HepG2 (cell line): Measurements from ENCODE around the gene WFDC1. TPM values are rescaled to one million over a fixed set of nuclear protein-coding genes. Genes with fewer than 3 reads are reported as not detected.

Experiments used
- ATAC-seq: fragments of 200-7000 bp; cut with Tn5 transposase; 3 replicates; pipeline ENCODE4 v1.9.1; 2020; ENCODE audit warnings: mild to moderate bottlenecking, moderate library complexity
- BruUV-seq: library from RNA; stranded (reverse); fragments of 400-500 nt; replicated peaks from 2 replicates; lab custom pipeline; 2021; lab: Mats Ljungman, UMichigan
- CTCF ChIA-PET: fragments of 300-600 bp; formaldehyde crosslinking; extraction: SDS; loops from one replicate; lab custom pipeline; 2021; ENCODE audit warnings: low total read pairs, inconsistent platforms, low intra/inter-chr PET ratio; lab: Yijun Ruan, JAX
- POLR2A ChIA-PET: fragments of 350-600 bp; sonication (Branson Sonifier 250); formaldehyde crosslinking; loops from one replicate; lab custom pipeline; 2020; ENCODE audit warnings: antibody characterized with exemption, inconsistent platforms; lab: Yijun Ruan, JAX
- DNase-seq: peaks from one replicate; pipeline ENCODE4 v3.0.0-alpha.2; 2015; ENCODE audit warnings: low spot score
- FAIRE-seq: peaks from 3 replicates; lab custom pipeline; 2011; peaks lifted over from hg19 to GRCh38; lab: Jason Lieb, UNC
- H2AFZ ChIP-seq: one replicate; pipeline ENCODE4 v1.6.1; 2011; ENCODE audit warnings: low read length, inconsistent platforms
- H3K27ac ChIP-seq: fragments of 300-600 bp; 3 replicates; pipeline ENCODE4 v1.8.0; 2011; ENCODE audit warnings: mixed run types, mild to moderate bottlenecking, mixed read lengths, low read length, inconsistent platforms; ENCODE audit not compliant: insufficient read depth; ENCODE audit errors: extremely low read length
- H3K27me3 ChIP-seq, 2 experiments: fragments of 200-600 bp in 1 of 2; 2 replicates in 1 of 2; 3 replicates in 1 of 2; pipeline versions ENCODE4 v1.6.0 to v1.8.0; 2011; ENCODE audit warnings: low read length in 2 of 2, mild to moderate bottlenecking in 2 of 2, moderate library complexity in 2 of 2, inconsistent platforms in 1 of 2; ENCODE audit not compliant: insufficient read depth in 2 of 2, control insufficient read depth in 1 of 2
- H3K36me3 ChIP-seq, 2 experiments: fragments of 200-600 bp in 1 of 2; replicated peaks in 1 of 2; 2 replicates in 1 of 2; 3 replicates in 1 of 2; pipeline versions ENCODE4 v1.5.1 to v1.8.0; 2011; ENCODE audit warnings: low read length in 2 of 2, inconsistent platforms in 1 of 2; ENCODE audit not compliant: insufficient read depth in 2 of 2, control insufficient read depth in 1 of 2
- H3K4me1 ChIP-seq: 2 replicates; pipeline ENCODE4 v1.5.1; 2012; ENCODE audit warnings: low read length, inconsistent platforms; ENCODE audit not compliant: insufficient read depth
- H3K4me2 ChIP-seq: 2 replicates; pipeline ENCODE4 v1.6.0; 2011; ENCODE audit warnings: low read depth, low read length, inconsistent platforms
- H3K4me3 ChIP-seq, 3 experiments: fragments of 200-600 bp in 1 of 3; sonication (generic), shearing (Covaris generic) in 1 of 3; replicated peaks in 1 of 3; 2 replicates each; pipeline ENCODE4 v1.5.1; 2011 to 2016; ENCODE audit warnings: low read length in 3 of 3, inconsistent platforms in 2 of 3, low read depth in 2 of 3, mild to moderate bottlenecking in 2 of 3, control low read depth in 1 of 3, mixed read lengths in 1 of 3; ENCODE audit not compliant: insufficient read depth in 1 of 3
- H3K79me2 ChIP-seq: one replicate; pipeline ENCODE4 v1.6.1; 2011; ENCODE audit warnings: low read length, inconsistent platforms; ENCODE audit not compliant: insufficient read depth
- H3K9ac ChIP-seq: 2 replicates; pipeline ENCODE4 v1.6.0; 2011; ENCODE audit warnings: mild to moderate bottlenecking, low read depth, low read length, inconsistent platforms; ENCODE audit not compliant: insufficient read depth
- H3K9me3 ChIP-seq: 2 replicates; pipeline ENCODE4 v1.5.1; 2012; ENCODE audit warnings: mild to moderate bottlenecking, low read length
- H4K20me1 ChIP-seq: 2 replicates; pipeline ENCODE4 v1.6.0; 2011; ENCODE audit warnings: inconsistent platforms, mild to moderate bottlenecking, low read length, moderate library complexity; ENCODE audit not compliant: insufficient read depth
- HES4 ChIP-seq: sonication (generic); formaldehyde crosslinking; IDR thresholded peaks from 2 replicates; pipeline ENCODE4 v1.9.0; 2021; ENCODE audit warnings: mild to moderate bottlenecking, missing genetic modification reagents, borderline replicate concordance
- HNRNPLL ChIP-seq: fragments of 200-400 bp; formaldehyde crosslinking; IDR thresholded peaks from 2 replicates; pipeline ENCODE4 v1.6.1; 2017; ENCODE audit warnings: mild to moderate bottlenecking, low read depth, low read length; ENCODE audit not compliant: poor library complexity, severe bottlenecking
- KDM3A ChIP-seq: IDR thresholded peaks from 2 replicates; pipeline ENCODE4 v1.6.1; 2018; ENCODE audit warnings: low read depth, missing compliant biosample characterization
- PHB2 ChIP-seq: fragments of 450-650 bp; IDR thresholded peaks from 2 replicates; pipeline ENCODE4 v1.6.1; 2018; ENCODE audit not compliant: partially characterized antibody
- PLSCR1 ChIP-seq: sonication (generic); formaldehyde crosslinking; IDR thresholded peaks from 2 replicates; pipeline ENCODE4 v1.5.0; 2020; ENCODE audit warnings: missing genetic modification reagents, mild to moderate bottlenecking, borderline replicate concordance
- RFX1 ChIP-seq: fragments of 450-650 bp; IDR thresholded peaks from 2 replicates; pipeline ENCODE4 v1.6.1; 2017
- ZNF230 ChIP-seq: sonication (generic); formaldehyde crosslinking; IDR thresholded peaks from 2 replicates; pipeline ENCODE4 v1.4.0; 2020; ENCODE audit warnings: mild to moderate bottlenecking, missing genetic modification reagents
- ZNF776 ChIP-seq: sonication (generic); formaldehyde crosslinking; IDR thresholded peaks from 2 replicates; pipeline ENCODE4 v1.4.0; 2020; ENCODE audit warnings: mild to moderate bottlenecking, missing genetic modification reagents
- WGBS: methylation state at CpG from one replicate; pipeline ENCODE4 v1.1.6; 2017; ENCODE audit warnings: low lambda C conversion rate; 5-methylcytosine and 5-hydroxymethylcytosine counted together
- in situ Hi-C: cut with HindIII; loops from 2 replicates; pipeline ENCODE4 v1.10.0; 2017; ENCODE audit warnings: low pct_unique_long_range_greater_than_20kb; ENCODE audit not compliant: extremely low pct_ligation_motif_present
- intact Hi-C: fragments of 100-400 bp; cut with micrococcal nuclease; formaldehyde crosslinking; loops from one replicate; pipeline ENCODE4 v1.10.0; 2022; ENCODE audit not compliant: unreplicated experiment
- polyA plus RNA-seq, 8 experiments: library from polyadenylated mRNA; depleted of rRNA in 3 of 8; stranded (reverse) in 7 of 8; unstranded in 1 of 8; fragments of >200 nt; fragmentation: Illumina TruSeq in 4 of 8; extraction: Trizol in 4 of 8; gene quantifications; 2 replicates each; pipeline versions ENCODE4 v1.2.1 to v1.2.3, GENCODE V29; 2011 to 2016; ENCODE audit warnings: low read depth in 4 of 8, missing spikeins in 1 of 8, mixed read lengths in 1 of 8; ENCODE audit not compliant: insufficient read depth in 1 of 8
- total RNA-seq, 5 experiments: library from RNA; depleted of rRNA; stranded (reverse); fragments of >200 nt; fragmentation: Illumina TruSeq; extraction: Trizol; gene quantifications; 2 replicates each; pipeline ENCODE4 v1.2.3, GENCODE V29; 2016; ENCODE audit warnings: low read depth in 1 of 5
- TF ChIP-seq, protein P1 (sequence below): fragments of 450-650 bp; IDR thresholded peaks from 2 replicates; pipeline ENCODE4 v1.6.1; 2016
- TF ChIP-seq, protein P2 (sequence below): sonication (generic); formaldehyde crosslinking; IDR thresholded peaks from 2 replicates; pipeline ENCODE4 v1.4.0; 2020; ENCODE audit warnings: missing genetic modification reagents
- TF ChIP-seq, protein P3 (sequence below): sonication (generic); formaldehyde crosslinking; IDR thresholded peaks from 2 replicates; pipeline ENCODE4 v1.5.1; 2020; ENCODE audit warnings: missing genetic modification reagents, mild to moderate bottlenecking, borderline replicate concordance
- TF ChIP-seq, protein P4 (sequence below): sonication (generic); formaldehyde crosslinking; IDR thresholded peaks from 2 replicates; pipeline ENCODE4 v1.4.0; 2020; ENCODE audit warnings: mild to moderate bottlenecking, missing genetic modification reagents

WFDC1 gene
- total and polyA plus RNA-seq, 2 of the 13 experiments (the other 11 are each of a cell fraction or from before 2014, with no cell fraction given): not detected

GRCh38 chr16:84253173-84253572, 41.5 kb upstream of the WFDC1 start:
- FAIRE-seq (no peak), ATAC-seq (no peak), DNase-seq (no peak)
- intact Hi-C loops (no loop called here), in situ Hi-C loops (no loop called here)
- H3K4me2 ChIP-seq: no peak overlapping the region
- POLR2A ChIA-PET: no interaction called here
- H3K4me3 ChIP-seq: no peak overlapping the region
- no peaks in the 10 kb centered on the region for H3K79me2 ChIP-seq
- H3K36me3 ChIP-seq: no peaks in the 10 kb centered on the region
- TF ChIP-seq RFX1 (no peak), KDM3A (CRISPR knock-in tag) (no peak), HES4 (CRISPR knock-in tag) (no peak), PHB2 (no peak), ZNF776 (CRISPR knock-in tag) (no peak), HNRNPLL (no peak), ZNF230 (CRISPR knock-in tag) (no peak), PLSCR1 (CRISPR knock-in tag) (no peak)
- TF ChIP-seq, protein P1, sequence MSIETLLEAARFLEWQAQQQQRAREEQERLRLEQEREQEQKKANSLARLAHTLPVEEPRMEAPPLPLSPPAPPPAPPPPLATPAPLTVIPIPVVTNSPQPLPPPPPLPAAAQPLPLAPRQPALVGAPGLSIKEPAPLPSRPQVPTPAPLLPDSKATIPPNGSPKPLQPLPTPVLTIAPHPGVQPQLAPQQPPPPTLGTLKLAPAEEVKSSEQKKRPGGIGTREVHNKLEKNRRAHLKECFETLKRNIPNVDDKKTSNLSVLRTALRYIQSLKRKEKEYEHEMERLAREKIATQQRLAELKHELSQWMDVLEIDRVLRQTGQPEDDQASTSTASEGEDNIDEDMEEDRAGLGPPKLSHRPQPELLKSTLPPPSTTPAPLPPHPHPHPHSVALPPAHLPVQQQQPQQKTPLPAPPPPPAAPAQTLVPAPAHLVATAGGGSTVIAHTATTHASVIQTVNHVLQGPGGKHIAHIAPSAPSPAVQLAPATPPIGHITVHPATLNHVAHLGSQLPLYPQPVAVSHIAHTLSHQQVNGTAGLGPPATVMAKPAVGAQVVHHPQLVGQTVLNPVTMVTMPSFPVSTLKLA: no peak
- TF ChIP-seq, protein P2, sequence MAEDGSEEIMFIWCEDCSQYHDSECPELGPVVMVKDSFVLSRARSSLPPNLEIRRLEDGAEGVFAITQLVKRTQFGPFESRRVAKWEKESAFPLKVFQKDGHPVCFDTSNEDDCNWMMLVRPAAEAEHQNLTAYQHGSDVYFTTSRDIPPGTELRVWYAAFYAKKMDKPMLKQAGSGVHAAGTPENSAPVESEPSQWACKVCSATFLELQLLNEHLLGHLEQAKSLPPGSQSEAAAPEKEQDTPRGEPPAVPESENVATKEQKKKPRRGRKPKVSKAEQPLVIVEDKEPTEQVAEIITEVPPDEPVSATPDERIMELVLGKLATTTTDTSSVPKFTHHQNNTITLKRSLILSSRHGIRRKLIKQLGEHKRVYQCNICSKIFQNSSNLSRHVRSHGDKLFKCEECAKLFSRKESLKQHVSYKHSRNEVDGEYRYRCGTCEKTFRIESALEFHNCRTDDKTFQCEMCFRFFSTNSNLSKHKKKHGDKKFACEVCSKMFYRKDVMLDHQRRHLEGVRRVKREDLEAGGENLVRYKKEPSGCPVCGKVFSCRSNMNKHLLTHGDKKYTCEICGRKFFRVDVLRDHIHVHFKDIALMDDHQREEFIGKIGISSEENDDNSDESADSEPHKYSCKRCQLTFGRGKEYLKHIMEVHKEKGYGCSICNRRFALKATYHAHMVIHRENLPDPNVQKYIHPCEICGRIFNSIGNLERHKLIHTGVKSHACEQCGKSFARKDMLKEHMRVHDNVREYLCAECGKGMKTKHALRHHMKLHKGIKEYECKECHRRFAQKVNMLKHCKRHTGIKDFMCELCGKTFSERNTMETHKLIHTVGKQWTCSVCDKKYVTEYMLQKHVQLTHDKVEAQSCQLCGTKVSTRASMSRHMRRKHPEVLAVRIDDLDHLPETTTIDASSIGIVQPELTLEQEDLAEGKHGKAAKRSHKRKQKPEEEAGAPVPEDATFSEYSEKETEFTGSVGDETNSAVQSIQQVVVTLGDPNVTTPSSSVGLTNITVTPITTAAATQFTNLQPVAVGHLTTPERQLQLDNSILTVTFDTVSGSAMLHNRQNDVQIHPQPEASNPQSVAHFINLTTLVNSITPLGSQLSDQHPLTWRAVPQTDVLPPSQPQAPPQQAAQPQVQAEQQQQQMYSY: no peak
- TF ChIP-seq, protein P3, sequence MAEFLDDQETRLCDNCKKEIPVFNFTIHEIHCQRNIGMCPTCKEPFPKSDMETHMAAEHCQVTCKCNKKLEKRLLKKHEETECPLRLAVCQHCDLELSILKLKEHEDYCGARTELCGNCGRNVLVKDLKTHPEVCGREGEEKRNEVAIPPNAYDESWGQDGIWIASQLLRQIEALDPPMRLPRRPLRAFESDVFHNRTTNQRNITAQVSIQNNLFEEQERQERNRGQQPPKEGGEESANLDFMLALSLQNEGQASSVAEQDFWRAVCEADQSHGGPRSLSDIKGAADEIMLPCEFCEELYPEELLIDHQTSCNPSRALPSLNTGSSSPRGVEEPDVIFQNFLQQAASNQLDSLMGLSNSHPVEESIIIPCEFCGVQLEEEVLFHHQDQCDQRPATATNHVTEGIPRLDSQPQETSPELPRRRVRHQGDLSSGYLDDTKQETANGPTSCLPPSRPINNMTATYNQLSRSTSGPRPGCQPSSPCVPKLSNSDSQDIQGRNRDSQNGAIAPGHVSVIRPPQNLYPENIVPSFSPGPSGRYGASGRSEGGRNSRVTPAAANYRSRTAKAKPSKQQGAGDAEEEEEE (CRISPR knock-in tag): no peak
- TF ChIP-seq, protein P4, sequence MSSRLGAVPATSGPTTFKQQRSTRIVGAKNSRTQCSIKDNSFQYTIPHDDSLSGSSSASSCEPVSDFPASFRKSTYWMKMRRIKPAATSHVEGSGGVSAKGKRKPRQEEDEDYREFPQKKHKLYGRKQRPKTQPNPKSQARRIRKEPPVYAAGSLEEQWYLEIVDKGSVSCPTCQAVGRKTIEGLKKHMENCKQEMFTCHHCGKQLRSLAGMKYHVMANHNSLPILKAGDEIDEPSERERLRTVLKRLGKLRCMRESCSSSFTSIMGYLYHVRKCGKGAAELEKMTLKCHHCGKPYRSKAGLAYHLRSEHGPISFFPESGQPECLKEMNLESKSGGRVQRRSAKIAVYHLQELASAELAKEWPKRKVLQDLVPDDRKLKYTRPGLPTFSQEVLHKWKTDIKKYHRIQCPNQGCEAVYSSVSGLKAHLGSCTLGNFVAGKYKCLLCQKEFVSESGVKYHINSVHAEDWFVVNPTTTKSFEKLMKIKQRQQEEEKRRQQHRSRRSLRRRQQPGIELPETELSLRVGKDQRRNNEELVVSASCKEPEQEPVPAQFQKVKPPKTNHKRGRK (CRISPR knock-in tag): no peak
- H3K27ac ChIP-seq: no peak overlapping the region
- H3K9ac ChIP-seq: no peak overlapping the region
- H3K9me3 ChIP-seq: no peaks in the 10 kb centered on the region
- no peaks in the 10 kb centered on the region for H3K4me1 ChIP-seq
- no peak overlapping the region for H2AFZ ChIP-seq
- peaks cover 1 to 49% of the 10 kb centered on the region in 2 experiments for H3K27me3 ChIP-seq
- no TSS peak for BruUV-seq
- no peaks in the 10 kb centered on the region for H4K20me1 ChIP-seq
- CTCF ChIA-PET: no interaction called here
- 39% methylated on average over 4 of the region's 4 CpGs for WGBS
